Transverse colon (tissue), 4 donors: ENCODE data around the gene PMM1.

ENCODE experiments used
- EP300 ChIP-seq: sonication (generic); formaldehyde crosslinking; IDR thresholded peaks from one replicate; pipeline ENCODE4 v1.6.1; 2017; ENCODE audit warnings: antibody characterized with exemption, low read depth
- POLR2A ChIP-seq: fragments of 450-650 bp; IDR thresholded peaks from one replicate; pipeline ENCODE4 v1.6.1; 2016; ENCODE audit warnings: antibody characterized with exemption, mild to moderate bottlenecking, moderate library complexity
- POLR2AphosphoS5 ChIP-seq, 3 donors: sonication (generic); formaldehyde crosslinking; IDR thresholded peaks; one replicate each; pipeline ENCODE4 v1.6.1; 2016; ENCODE audit warnings: antibody characterized with exemption in 3 of 3
- TF ChIP-seq, protein P1 (sequence below), 5 experiments: fragments of 200-600 bp in 3 of 5; fragments of 450-650 bp in 2 of 5; sonication (generic) in 3 of 5; IDR thresholded peaks; 1 replicate in 2 of 5; 2 replicates in 3 of 5; pipeline ENCODE4 v1.5.1; 2016 to 2017; ENCODE audit warnings: antibody characterized with exemption in 5 of 5, inconsistent platforms in 3 of 5, mild to moderate bottlenecking in 2 of 5, moderate library complexity in 1 of 5

DNA sequence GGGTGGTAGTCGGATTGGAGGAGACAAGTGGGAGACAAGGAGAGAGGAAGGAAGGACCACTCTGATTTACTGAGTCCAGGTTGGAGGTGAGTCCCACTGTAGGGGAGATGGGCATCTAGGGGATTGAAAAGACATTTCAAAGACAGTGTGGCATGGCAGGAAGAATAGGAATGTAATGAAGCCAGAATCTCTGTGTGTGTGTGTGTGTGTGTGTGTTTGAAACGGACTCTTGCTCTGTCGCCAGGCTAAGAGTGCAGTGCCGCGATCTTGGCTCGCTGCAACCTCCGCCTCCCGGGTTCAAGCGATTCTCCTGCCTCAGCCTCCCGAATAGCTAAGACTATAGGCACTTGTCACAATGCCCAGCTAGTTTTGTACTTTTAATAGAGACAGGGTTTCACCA, 33.1 kb downstream of the PMM1 start:
- TF ChIP-seq, protein P1, sequence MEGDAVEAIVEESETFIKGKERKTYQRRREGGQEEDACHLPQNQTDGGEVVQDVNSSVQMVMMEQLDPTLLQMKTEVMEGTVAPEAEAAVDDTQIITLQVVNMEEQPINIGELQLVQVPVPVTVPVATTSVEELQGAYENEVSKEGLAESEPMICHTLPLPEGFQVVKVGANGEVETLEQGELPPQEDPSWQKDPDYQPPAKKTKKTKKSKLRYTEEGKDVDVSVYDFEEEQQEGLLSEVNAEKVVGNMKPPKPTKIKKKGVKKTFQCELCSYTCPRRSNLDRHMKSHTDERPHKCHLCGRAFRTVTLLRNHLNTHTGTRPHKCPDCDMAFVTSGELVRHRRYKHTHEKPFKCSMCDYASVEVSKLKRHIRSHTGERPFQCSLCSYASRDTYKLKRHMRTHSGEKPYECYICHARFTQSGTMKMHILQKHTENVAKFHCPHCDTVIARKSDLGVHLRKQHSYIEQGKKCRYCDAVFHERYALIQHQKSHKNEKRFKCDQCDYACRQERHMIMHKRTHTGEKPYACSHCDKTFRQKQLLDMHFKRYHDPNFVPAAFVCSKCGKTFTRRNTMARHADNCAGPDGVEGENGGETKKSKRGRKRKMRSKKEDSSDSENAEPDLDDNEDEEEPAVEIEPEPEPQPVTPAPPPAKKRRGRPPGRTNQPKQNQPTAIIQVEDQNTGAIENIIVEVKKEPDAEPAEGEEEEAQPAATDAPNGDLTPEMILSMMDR (IDR thresholded peaks at IDR 0.05), result no peak
- TF ChIP-seq POLR2A, result no peak
- TF ChIP-seq EP300, result no peak
- no peak for TF ChIP-seq POLR2AphosphoS5 (IDR thresholded peaks at IDR 0.05)
